RWPE1 (cell line): ENCODE data around the gene MBP.

Experiments
- CTCF ChIA-PET: fragments of 350-600 bp; sonication (Branson Sonifier 250); formaldehyde crosslinking; extraction: SDS; loops from one replicate; lab custom pipeline; 2021; lab: Yijun Ruan, JAX
- POLR2A ChIA-PET: fragments of 400-600 bp; formaldehyde crosslinking; extraction: SDS; loops from one replicate; lab custom pipeline; 2020; ENCODE audit warnings: antibody characterized with exemption; ENCODE audit not compliant: low non-redundant PET; lab: Yijun Ruan, JAX
- DNase-seq: peaks from one replicate; pipeline ENCODE4 v3.0.0; 2012; ENCODE audit warnings: low spot score
- H3K27ac ChIP-seq: fragments of 450-650 bp; 2 replicates; pipeline ENCODE4 v1.5.1; 2017
- TF ChIP-seq, protein P1 (sequence below): fragments of 450-650 bp; conservative IDR thresholded peaks from 2 replicates; pipeline ENCODE4 v1.5.1; 2017; ENCODE audit warnings: low read depth, mild to moderate bottlenecking

MBP gene

GRCh38 chr18:77168811-77169311 lies 36.3 kb upstream of the MBP start:
- DNase-seq = no peak
- TF ChIP-seq, protein P1, sequence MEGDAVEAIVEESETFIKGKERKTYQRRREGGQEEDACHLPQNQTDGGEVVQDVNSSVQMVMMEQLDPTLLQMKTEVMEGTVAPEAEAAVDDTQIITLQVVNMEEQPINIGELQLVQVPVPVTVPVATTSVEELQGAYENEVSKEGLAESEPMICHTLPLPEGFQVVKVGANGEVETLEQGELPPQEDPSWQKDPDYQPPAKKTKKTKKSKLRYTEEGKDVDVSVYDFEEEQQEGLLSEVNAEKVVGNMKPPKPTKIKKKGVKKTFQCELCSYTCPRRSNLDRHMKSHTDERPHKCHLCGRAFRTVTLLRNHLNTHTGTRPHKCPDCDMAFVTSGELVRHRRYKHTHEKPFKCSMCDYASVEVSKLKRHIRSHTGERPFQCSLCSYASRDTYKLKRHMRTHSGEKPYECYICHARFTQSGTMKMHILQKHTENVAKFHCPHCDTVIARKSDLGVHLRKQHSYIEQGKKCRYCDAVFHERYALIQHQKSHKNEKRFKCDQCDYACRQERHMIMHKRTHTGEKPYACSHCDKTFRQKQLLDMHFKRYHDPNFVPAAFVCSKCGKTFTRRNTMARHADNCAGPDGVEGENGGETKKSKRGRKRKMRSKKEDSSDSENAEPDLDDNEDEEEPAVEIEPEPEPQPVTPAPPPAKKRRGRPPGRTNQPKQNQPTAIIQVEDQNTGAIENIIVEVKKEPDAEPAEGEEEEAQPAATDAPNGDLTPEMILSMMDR = no peak
- H3K27ac ChIP-seq = no peak overlapping the region
- ChIA-PET POLR2A (no interaction called here), CTCF (interaction anchor here (0.6 kb wide), 1 partner anchor 10 kb away, joined by 3 read pairs; no protein-coding TSS in a partner anchor)

DNA sequence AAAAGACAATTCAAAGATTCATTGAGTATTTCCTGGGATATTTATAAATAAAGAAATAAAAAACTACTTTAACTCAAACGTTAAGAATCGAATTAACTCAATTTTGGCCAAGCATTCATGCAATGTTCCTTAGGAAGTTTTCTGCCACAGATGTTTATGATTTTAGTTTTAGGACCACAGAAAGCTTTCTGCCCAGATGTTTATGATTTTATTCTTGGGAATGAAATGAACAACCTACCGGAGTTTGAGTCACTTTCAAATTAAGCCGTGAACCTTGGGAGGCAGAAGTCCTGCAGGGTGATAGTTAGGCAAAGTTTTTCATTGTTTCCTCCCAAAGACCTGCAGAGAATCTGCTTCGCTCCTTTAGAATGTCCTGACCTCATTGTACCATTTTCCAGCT lies 34.7 kb upstream of the MBP start:
- TF ChIP-seq, protein P1 = no peak
- CTCF ChIA-PET = no interaction called here
- POLR2A ChIA-PET = no interaction called here
- H3K27ac ChIP-seq = no peak overlapping the region
- no peak for DNase-seq

GRCh38 chr18:77166523-77166922 lies 33.9 kb upstream of the MBP start:
- no peak for DNase-seq
- ChIA-PET CTCF (interaction anchor here (0.6 kb wide), 1 partner anchor 183 kb away, joined by 3 read pairs; no protein-coding TSS in a partner anchor), POLR2A (no interaction called here)
- no peak overlapping the region for H3K27ac ChIP-seq
- TF ChIP-seq, protein P1 = no peak

- ChIA-PET POLR2A (no interaction called here), CTCF (interaction anchor here (0.6 kb wide), 1 partner anchor 182 kb away, joined by 3 read pairs; no protein-coding TSS in a partner anchor)
- TF ChIP-seq, protein P1 = no peak
- no peak for DNase-seq
- H3K27ac ChIP-seq = no peak overlapping the region
Measured at GRCh38 chr18:77165503-77166188, 33.1 kb upstream of the MBP start.

DNA sequence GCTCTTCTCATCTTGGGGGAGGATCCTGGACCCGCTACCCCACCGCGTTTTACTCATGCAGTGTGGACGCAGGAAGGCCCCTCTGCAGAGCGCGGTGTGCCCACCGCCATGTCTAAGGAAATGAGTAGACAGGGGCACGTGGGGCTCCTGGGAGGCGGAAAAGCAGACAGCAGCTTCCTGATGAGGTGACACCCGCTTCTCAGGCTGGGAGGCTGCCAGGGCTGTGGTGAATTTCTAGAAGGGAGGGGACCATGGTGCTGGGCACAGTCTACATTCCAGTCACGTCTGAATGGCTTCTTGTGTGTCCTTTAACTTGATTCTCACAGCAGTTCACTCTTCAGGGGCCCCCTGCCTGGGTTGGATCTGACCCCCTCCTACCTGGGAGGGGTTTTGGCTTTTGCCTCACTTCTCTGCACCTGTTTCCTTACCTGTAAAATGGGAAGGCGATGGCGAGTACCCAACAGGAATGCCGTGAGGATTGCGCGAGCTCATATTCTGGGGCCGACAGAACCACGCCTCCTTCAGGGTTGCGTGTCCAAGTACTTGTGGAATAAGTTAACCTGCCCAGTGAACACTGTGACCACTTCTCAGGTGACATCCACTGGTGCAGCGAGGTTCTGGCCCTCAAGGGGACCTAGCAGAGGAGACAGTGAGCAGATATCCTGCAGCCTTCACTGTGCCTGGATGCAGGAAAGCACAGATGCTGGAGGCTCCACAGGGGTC lies 32.3 kb upstream of the MBP start:
- TF ChIP-seq, protein P1 = no peak
- POLR2A ChIA-PET = no interaction called here
- no peak for DNase-seq
- CTCF ChIA-PET = no interaction called here
- no peak overlapping the region for H3K27ac ChIP-seq

- ChIA-PET CTCF (no interaction called here), POLR2A (no interaction called here)
- no peak for DNase-seq
- no peak overlapping the region for H3K27ac ChIP-seq
- TF ChIP-seq, protein P1 = no peak
Measured at GRCh38 chr18:77164026-77164425, 31.4 kb upstream of the MBP start.
